Measurements from ENCODE around the gene NTM. TPM values are rescaled to one million over a fixed set of nuclear protein-coding genes. Genes with fewer than 3 reads are reported as not detected.

The NTM gene
- total and polyA plus RNA-seq, 12 donors = 0.43 to 3.0 (median 1.3) TPM

DNA sequence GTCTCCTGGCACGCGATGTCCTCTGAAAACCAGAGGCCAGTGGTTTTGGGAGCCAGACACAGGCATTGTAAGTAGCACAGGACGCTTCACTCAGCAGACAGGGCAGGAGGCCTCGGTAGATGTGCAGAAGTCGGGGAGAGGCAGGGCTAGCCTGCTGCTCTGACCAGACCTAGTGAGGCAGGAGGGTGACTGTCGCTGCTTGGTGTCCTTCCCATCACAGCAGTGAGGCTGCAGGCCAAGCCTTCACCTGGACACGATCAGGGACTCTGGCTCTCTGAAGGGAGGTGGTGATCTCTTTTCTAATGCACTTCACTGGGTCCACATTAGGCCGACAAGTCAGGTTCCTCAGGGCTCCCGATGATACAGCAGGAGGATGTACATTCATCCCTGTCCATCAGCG lies 583.7 kb downstream of the NTM start:
- H3K4me3 ChIP-seq = no peak overlapping the region
- H3K4me1 ChIP-seq = no peaks in the 10 kb centered on the region
- 81 to 85% methylated on average over 10 of the region's 10 CpGs for WGBS, 2 donors
- H3K36me3 ChIP-seq = no peaks in the 10 kb centered on the region
- H3K9me3 ChIP-seq = no peaks in the 10 kb centered on the region
- TF ChIP-seq, protein P1, sequence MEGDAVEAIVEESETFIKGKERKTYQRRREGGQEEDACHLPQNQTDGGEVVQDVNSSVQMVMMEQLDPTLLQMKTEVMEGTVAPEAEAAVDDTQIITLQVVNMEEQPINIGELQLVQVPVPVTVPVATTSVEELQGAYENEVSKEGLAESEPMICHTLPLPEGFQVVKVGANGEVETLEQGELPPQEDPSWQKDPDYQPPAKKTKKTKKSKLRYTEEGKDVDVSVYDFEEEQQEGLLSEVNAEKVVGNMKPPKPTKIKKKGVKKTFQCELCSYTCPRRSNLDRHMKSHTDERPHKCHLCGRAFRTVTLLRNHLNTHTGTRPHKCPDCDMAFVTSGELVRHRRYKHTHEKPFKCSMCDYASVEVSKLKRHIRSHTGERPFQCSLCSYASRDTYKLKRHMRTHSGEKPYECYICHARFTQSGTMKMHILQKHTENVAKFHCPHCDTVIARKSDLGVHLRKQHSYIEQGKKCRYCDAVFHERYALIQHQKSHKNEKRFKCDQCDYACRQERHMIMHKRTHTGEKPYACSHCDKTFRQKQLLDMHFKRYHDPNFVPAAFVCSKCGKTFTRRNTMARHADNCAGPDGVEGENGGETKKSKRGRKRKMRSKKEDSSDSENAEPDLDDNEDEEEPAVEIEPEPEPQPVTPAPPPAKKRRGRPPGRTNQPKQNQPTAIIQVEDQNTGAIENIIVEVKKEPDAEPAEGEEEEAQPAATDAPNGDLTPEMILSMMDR (IDR thresholded peaks at IDR 0.05) = no peak
- intact Hi-C loops (cut with DNase I) = no loop called here
- no peak for DNase-seq
- no peak for ATAC-seq
- H3K27ac ChIP-seq = no peak overlapping the region
- no peaks in the 10 kb centered on the region for H3K27me3 ChIP-seq

GRCh38 chr11:131955904-131956303 lies 585.5 kb downstream of the NTM start:
- H3K27me3 ChIP-seq = no peaks in the 10 kb centered on the region
- H3K4me1 ChIP-seq = no peaks in the 10 kb centered on the region
- no peaks in the 10 kb centered on the region for H3K9me3 ChIP-seq
- intact Hi-C loops (cut with DNase I) = no loop called here
- TF ChIP-seq, protein P1 (IDR thresholded peaks at IDR 0.05) = no peak
- DNase-seq (no peak), ATAC-seq (no peak)
- 52 to 55% methylated on average over 6 of the region's 6 CpGs for WGBS, 2 donors
- no peak overlapping the region for H3K27ac ChIP-seq
- H3K4me3 ChIP-seq = no peak overlapping the region
- H3K36me3 ChIP-seq = no peaks in the 10 kb centered on the region

DNA sequence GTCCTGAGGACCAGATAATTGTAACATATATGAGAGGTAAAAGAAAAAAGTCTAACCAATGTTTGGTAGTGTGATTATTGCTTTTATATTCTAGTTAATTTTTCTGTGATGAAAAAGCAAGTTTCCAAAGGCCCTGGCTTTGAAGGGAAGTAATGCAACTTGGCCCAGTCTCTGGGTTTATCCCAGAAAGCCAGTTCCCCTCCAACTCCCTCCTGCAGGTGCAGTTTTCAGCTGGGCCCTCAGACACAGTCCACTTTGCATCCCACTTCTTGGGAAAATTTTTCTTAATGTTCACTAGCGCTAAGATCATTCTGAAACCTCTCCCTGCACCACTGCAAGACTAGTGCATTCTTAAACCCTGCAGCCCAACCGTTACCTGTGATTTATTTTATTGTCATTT lies 586.8 kb downstream of the NTM start:
- Histone ChIP-seq H3K36me3 (no peaks in the 10 kb centered on the region), H3K9me3 (no peaks in the 10 kb centered on the region), H3K27me3 (no peaks in the 10 kb centered on the region), H3K27ac (no peak overlapping the region), H3K4me3 (no peak overlapping the region), H3K4me1 (no peaks in the 10 kb centered on the region)
- 87 to 91% methylated on average over 2 of the region's 2 CpGs for WGBS, 2 donors
- ATAC-seq (no peak), DNase-seq (no peak)
- intact Hi-C loops (cut with DNase I) = no loop called here
- TF ChIP-seq, protein P1 (IDR thresholded peaks at IDR 0.05) = no peak

GRCh38 chr11:131957875-131958274 lies 587.5 kb downstream of the NTM start:
- H3K4me3 ChIP-seq = no peak overlapping the region
- H3K4me1 ChIP-seq = no peaks in the 10 kb centered on the region
- H3K9me3 ChIP-seq = no peaks in the 10 kb centered on the region
- intact Hi-C loops (cut with DNase I) = no loop called here
- ATAC-seq (no peak), DNase-seq (no peak)
- TF ChIP-seq, protein P1 (IDR thresholded peaks at IDR 0.05) = no peak
- no peaks in the 10 kb centered on the region for H3K27me3 ChIP-seq
- H3K27ac ChIP-seq = no peak overlapping the region
- WGBS, 2 donors = 95 to 98% methylated on average over 6 of the region's 6 CpGs
- H3K36me3 ChIP-seq = no peaks in the 10 kb centered on the region

DNA sequence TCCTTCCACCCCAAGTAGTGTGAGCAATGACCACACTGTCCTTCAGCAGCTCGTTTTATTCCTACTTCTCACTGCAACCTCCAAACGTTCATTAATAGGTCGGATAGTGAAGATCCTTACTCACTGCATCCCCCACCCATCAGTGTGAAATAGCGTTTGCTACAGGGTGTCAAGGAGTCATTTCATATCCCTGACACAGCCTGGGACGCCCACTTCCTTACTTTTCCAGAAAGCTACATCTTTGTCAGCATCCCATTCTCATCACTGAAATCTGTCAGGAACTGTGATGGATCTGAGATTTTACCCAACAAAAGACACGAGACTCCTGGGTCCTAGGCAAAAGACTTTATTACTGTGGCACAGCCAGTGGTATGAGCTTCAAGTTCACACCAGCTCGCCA lies 592.4 kb downstream of the NTM start:
- ATAC-seq (no peak), DNase-seq (no peak)

More for the DNA sequence above, 592.4 kb downstream of the NTM start:
- no peaks in the 10 kb centered on the region for H3K36me3 ChIP-seq
- no peak overlapping the region for H3K4me3 ChIP-seq
- intact Hi-C loops (cut with DNase I) = no loop called here
- TF ChIP-seq, protein P1 (IDR thresholded peaks at IDR 0.05) = no peak
- WGBS, 2 donors = 74 to 75% methylated on average over 7 of the region's 7 CpGs
- no peaks in the 10 kb centered on the region for H3K4me1 ChIP-seq
- H3K27me3 ChIP-seq = no peaks in the 10 kb centered on the region
- H3K9me3 ChIP-seq = no peaks in the 10 kb centered on the region
- no peak overlapping the region for H3K27ac ChIP-seq
